ENCODE data around the gene SBNO1. TPM values are rescaled to one million over a fixed set of nuclear protein-coding genes. Genes with fewer than 3 reads are reported as not detected.

Gene SBNO1
- total RNA-seq, 1 experiment from 2014 or later: 43.8 TPM

GRCh38 chr12:123283461-123283860 is 81.2 kb downstream of the SBNO1 start:
- Histone ChIP-seq H3K27ac (ENCODE audit: low read depth, low read length) (no peak overlapping the region), H3K27me3 (ENCODE audit: insufficient read depth, low read length) (no peaks in the 10 kb centered on the region), H3K79me2 (ENCODE audit: insufficient read depth, low read length) (no peaks in the 10 kb centered on the region), H4K20me1 (ENCODE audit: insufficient read depth) (no peaks in the 10 kb centered on the region), H3K36me3 (ENCODE audit: control insufficient read depth in 1 of 2, insufficient read depth in 2 of 2, low read length in 2 of 2) (no peaks in the 10 kb centered on the region), H3K4me2 (ENCODE audit: low read length) (no peak overlapping the region), H3K9ac (ENCODE audit: low read length) (no peak overlapping the region), H3K9me3 (ENCODE audit: control insufficient read depth in 1 of 2, insufficient read depth in 1 of 2, low read depth in 1 of 2, low read length in 2 of 2) (no peaks in the 10 kb centered on the region), H3K4me3 (replicated peaks in 1 of 2; ENCODE audit: low read depth in 1 of 2, low read length in 2 of 2) (no peak overlapping the region), H2AFZ (ENCODE audit: low read depth, low read length, poor library complexity, severe bottlenecking) (no peak overlapping the region), H3K9me2 (ENCODE audit: insufficient read depth) (no peaks in the 10 kb centered on the region), H3K4me1 (ENCODE audit: control insufficient read depth in 1 of 2, insufficient read depth in 2 of 2, low read length in 2 of 2) (no peaks in the 10 kb centered on the region)
- BruUV-seq (replicated peaks): no TSS peak
- TF ChIP-seq YY1 (IDR thresholded peaks at IDR 0.05; ENCODE audit: extremely low read depth, insufficient replicate concordance, low read depth, low read length): no peak
- TF ChIP-seq, protein P1, sequence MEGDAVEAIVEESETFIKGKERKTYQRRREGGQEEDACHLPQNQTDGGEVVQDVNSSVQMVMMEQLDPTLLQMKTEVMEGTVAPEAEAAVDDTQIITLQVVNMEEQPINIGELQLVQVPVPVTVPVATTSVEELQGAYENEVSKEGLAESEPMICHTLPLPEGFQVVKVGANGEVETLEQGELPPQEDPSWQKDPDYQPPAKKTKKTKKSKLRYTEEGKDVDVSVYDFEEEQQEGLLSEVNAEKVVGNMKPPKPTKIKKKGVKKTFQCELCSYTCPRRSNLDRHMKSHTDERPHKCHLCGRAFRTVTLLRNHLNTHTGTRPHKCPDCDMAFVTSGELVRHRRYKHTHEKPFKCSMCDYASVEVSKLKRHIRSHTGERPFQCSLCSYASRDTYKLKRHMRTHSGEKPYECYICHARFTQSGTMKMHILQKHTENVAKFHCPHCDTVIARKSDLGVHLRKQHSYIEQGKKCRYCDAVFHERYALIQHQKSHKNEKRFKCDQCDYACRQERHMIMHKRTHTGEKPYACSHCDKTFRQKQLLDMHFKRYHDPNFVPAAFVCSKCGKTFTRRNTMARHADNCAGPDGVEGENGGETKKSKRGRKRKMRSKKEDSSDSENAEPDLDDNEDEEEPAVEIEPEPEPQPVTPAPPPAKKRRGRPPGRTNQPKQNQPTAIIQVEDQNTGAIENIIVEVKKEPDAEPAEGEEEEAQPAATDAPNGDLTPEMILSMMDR (IDR thresholded peaks at IDR 0.05 in 2 of 3, conservative IDR thresholded peaks at IDR 0.05 in 1 of 3; ENCODE audit: borderline replicate concordance in 1 of 3, insufficient read depth in 1 of 3, low read depth in 2 of 3, low read length in 2 of 3): no peak
- TF ChIP-seq, protein P2, sequence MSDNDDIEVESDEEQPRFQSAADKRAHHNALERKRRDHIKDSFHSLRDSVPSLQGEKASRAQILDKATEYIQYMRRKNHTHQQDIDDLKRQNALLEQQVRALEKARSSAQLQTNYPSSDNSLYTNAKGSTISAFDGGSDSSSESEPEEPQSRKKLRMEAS (IDR thresholded peaks at IDR 0.05): no peak
- TF ChIP-seq RAD21 (IDR thresholded peaks at IDR 0.05; ENCODE audit: low read depth): no peak
- TF ChIP-seq ZBTB33 (IDR thresholded peaks at IDR 0.05; ENCODE audit: extremely low read depth, insufficient replicate concordance, low read length): no peak
- TF ChIP-seq ELF1 (IDR thresholded peaks at IDR 0.05; ENCODE audit: borderline replicate concordance, low read depth): no peak
- TF ChIP-seq CBX3 (IDR thresholded peaks at IDR 0.05; ENCODE audit: low read depth): no peak
- no peak for TF ChIP-seq REST (IDR thresholded peaks at IDR 0.05; ENCODE audit: low read depth)
- no peak for TF ChIP-seq POLR2AphosphoS5 (IDR thresholded peaks at IDR 0.05; ENCODE audit: low read depth, low read length)
- TF ChIP-seq TCF7L2 (IDR thresholded peaks at IDR 0.05; ENCODE audit: borderline replicate concordance, extremely low read depth, insufficient read depth, insufficient read length): no peak
- no peak for TF ChIP-seq EGR1 (IDR thresholded peaks at IDR 0.05; ENCODE audit: low read depth)
- TF ChIP-seq SIN3A (IDR thresholded peaks at IDR 0.05; ENCODE audit: low read depth): no peak
- TF ChIP-seq POLR2A (IDR thresholded peaks at IDR 0.05; ENCODE audit: borderline replicate concordance, extremely low read depth, insufficient read depth, insufficient read length): no peak
- TF ChIP-seq FOSL1 (IDR thresholded peaks at IDR 0.05; ENCODE audit: low read depth): no peak
- intact Hi-C loops (cut with micrococcal nuclease): no loop called here
- DNase-seq (ENCODE audit: low read depth, low spot score) (no peak), ATAC-seq (no peak)
- ChIA-PET CTCF (no interaction called here), POLR2A (no interaction called here), RAD21 (ENCODE audit: low non-redundant PET in 1 of 2, low total read pairs in 2 of 2, uncharacterized antibody in 2 of 2, unreplicated experiment in 2 of 2) (interaction anchor here in 1 of 2 experiments (0.6 kb wide), 1 partner anchor 100 kb away, joined by 3 read pairs; no protein-coding TSS in a partner anchor)

Data from HCT116 (cell line).